ENCODE measurements around the gene ARHGEF17. TPM values are rescaled to one million over a fixed set of nuclear protein-coding genes. Genes with fewer than 3 reads are reported as not detected.

Gene ARHGEF17
- total RNA-seq, 1 donor from 2014 or later, result 77.0 TPM

DNA sequence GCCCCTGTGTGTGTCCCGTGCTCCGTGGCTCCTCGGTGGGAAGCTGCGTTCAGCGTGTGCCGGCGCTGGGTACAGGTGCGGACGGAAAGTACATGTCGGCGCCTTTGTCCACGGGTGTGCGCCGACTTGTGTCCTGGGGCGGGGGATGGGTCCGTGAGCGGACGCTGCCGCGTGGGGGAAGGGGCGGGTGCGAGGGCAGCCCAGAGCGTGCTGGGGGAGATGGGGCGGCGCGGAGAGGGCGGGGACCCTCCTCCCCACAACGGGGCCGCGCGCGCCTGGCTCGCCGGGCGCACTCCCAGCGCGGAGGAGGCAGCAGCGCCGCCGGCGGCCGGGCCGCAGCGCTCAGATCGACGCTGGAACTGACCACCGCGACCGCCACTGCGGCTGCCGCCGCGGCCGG is 34.6 kb downstream of the ARHGEF17 start:
- peaks cover 2% of the 10 kb centered on the region for H3K36me3 Mint-ChIP-seq (ENCODE audit: insufficient read depth)
- TF ChIP-seq CTCF (IDR thresholded peaks at IDR 0.05; ENCODE audit: unreplicated experiment), result peak; percentile 32
- H3K27ac Mint-ChIP-seq, result peak overlapping the region; percentile 91
- peaks cover 9% of the 10 kb centered on the region for H3K4me1 Mint-ChIP-seq (ENCODE audit: low read depth)
- H3K4me3 Mint-ChIP-seq (ENCODE audit: low read depth), result peak overlapping the region; percentile 75
- peaks cover 4% of the 10 kb centered on the region for H3K27me3 Mint-ChIP-seq
- peak; percentile 34 for DNase-seq (ENCODE audit: low spot score, unreplicated experiment)
- no peaks in the 10 kb centered on the region for H3K9me3 Mint-ChIP-seq (ENCODE audit: low read depth)

DNA sequence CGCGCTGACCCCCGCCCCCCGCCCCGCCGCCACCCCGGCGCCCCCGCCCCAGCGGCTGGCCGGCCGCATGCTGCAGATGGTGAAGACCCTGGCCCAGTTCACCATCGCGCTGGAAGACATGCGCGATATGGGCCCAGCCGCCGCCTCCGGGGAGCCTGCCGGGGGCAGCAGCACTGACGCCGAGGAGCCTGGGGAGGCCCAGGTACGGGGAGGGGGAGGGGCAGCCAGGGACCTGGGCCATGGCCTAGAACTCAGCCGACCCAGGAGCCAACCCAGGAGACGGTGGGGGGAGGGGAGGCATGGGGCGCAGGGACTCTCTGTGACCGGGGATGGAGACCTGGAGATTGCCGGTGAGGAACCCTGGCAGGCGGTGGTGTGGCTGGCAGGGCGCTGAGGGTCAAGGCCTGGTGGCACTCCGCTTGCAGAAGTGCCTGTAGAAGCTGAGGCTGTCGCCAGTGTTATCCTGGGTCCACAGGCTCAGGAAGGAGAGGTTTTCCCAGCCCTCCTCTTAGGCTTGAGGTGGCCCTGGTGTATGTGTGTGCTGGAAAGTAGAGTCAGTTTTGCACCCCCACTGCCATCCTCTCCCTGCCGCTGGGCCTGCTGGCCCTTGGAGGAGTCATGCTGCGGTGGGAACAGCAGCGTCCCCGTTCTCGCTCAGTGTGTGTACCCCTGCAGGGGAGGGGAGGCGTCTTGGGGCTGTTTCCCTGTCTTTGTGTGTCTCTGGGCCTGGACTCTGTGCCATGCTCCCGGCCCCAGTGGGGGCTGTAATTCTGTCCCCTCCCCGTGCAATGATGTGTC is 35.2 kb downstream of the ARHGEF17 start:
- Mint-ChIP-seq H3K4me1 (ENCODE audit: low read depth) (peaks cover 9% of the 10 kb centered on the region), H3K9me3 (ENCODE audit: low read depth) (no peaks in the 10 kb centered on the region), H3K4me3 (ENCODE audit: low read depth) (peak overlapping the region; percentile 54), H3K27ac (no peak overlapping the region), H3K27me3 (peaks cover 4% of the 10 kb centered on the region), H3K36me3 (ENCODE audit: insufficient read depth) (peaks cover 4% of the 10 kb centered on the region)
- no peak for TF ChIP-seq CTCF (IDR thresholded peaks at IDR 0.05; ENCODE audit: unreplicated experiment)
- DNase-seq (ENCODE audit: low spot score, unreplicated experiment), result no peak

DNA sequence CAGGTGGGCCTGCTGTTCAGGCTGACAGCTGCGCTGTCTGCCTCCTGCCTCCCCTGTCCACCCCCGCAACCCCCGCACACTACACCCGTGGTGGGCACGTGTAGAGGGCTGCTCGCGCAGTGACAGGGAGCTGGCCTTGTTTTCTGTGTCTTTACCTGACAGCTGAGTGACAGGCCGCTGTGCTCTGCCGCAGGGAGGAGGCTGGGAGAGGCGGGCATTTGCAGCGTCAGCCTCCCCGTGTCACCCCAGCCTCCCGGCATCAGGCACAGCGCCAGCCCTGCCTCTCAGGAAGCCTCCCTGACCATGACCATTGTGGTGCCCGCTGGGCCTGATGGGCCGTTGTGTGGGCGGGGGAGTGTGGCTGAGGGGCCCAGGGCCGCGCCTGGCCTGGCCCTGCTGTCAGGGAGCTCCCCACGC is 36.1 kb downstream of the ARHGEF17 start:
- H3K9me3 Mint-ChIP-seq (ENCODE audit: low read depth), result no peaks in the 10 kb centered on the region
- no peak overlapping the region for H3K27ac Mint-ChIP-seq
- no peak for TF ChIP-seq CTCF (IDR thresholded peaks at IDR 0.05; ENCODE audit: unreplicated experiment)
- peaks cover 9% of the 10 kb centered on the region for H3K4me1 Mint-ChIP-seq (ENCODE audit: low read depth)
- H3K36me3 Mint-ChIP-seq (ENCODE audit: insufficient read depth), result peaks cover 5% of the 10 kb centered on the region
- H3K27me3 Mint-ChIP-seq, result peaks cover 4% of the 10 kb centered on the region
- DNase-seq (ENCODE audit: low spot score, unreplicated experiment), result no peak
- H3K4me3 Mint-ChIP-seq (ENCODE audit: low read depth), result no peak overlapping the region

DNA sequence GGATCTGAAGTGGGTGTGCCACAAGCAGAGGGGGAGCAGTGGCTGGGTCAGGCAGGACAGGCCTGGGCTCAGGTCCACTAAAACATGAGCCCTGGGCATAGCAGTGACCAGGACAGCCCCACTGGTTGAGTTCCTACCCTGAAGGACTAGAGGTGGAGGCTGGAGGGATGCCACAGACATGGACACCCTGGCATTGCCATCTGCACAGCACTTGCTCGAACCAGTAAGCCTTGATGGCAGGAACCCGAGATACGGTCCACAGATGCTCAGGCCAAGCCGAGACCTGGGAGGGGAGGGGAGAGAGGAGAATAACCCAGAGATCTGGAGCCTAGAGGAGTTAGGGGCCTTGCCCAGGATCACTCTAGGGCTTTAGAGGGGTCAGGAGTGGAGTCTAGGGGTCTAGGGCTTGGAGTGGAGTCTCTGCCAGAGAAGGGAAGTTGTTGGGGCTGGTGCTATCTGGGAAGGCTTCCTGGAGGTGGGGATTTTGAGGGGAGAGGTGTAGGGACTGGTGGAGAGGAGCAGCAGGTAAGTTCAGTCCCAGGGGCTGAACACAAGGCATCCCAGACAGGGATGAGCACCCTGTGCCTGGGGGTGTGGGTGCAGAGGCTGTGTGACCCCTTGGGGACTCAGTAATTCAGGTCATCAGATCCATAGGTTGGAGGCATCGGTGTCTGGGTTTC is 37.5 kb downstream of the ARHGEF17 start:
- Mint-ChIP-seq H3K27me3 (peaks cover 4% of the 10 kb centered on the region), H3K36me3 (ENCODE audit: insufficient read depth) (peaks cover 5% of the 10 kb centered on the region), H3K4me1 (ENCODE audit: low read depth) (peaks cover 7% of the 10 kb centered on the region), H3K4me3 (ENCODE audit: low read depth) (no peak overlapping the region), H3K27ac (no peak overlapping the region), H3K9me3 (ENCODE audit: low read depth) (no peaks in the 10 kb centered on the region)
- no peak for DNase-seq (ENCODE audit: low spot score, unreplicated experiment)
- no peak for TF ChIP-seq CTCF (IDR thresholded peaks at IDR 0.05; ENCODE audit: unreplicated experiment)

GRCh38 chr11:73346186-73346935 is 38.3 kb downstream of the ARHGEF17 start:
- TF ChIP-seq CTCF (IDR thresholded peaks at IDR 0.05; ENCODE audit: unreplicated experiment), result no peak
- H3K27me3 Mint-ChIP-seq, result peaks cover 3% of the 10 kb centered on the region
- no peak overlapping the region for H3K27ac Mint-ChIP-seq
- peaks cover 7% of the 10 kb centered on the region for H3K4me1 Mint-ChIP-seq (ENCODE audit: low read depth)
- DNase-seq (ENCODE audit: low spot score, unreplicated experiment), result no peak
- peaks cover 5% of the 10 kb centered on the region for H3K36me3 Mint-ChIP-seq (ENCODE audit: insufficient read depth)
- H3K9me3 Mint-ChIP-seq (ENCODE audit: low read depth), result no peaks in the 10 kb centered on the region
- no peak overlapping the region for H3K4me3 Mint-ChIP-seq (ENCODE audit: low read depth)

Data from progenitor cell of endocrine pancreas (in vitro differentiated cells).